GM18505 (cell line): Measurements from ENCODE around the gene LCTL.
A peak's percentile ranks its signal among the peaks of the same experiment; 100 is the strongest.
"Not testable (repeated sequence)": the region's sequence is repeated elsewhere in the genome, so short reads cannot be mapped to it uniquely, and the experiment has no call there.

Experiments
- ATAC-seq: cut with Tn5 transposase; IDR thresholded peaks from one replicate; pipeline ENCODE4 v1.9.1; 2021; ENCODE audit not compliant: unreplicated experiment
- POLR2A ChIP-seq: IDR thresholded peaks from 4 replicates; pipeline ENCODE4 v1.6.1; 2011; ENCODE audit warnings: borderline replicate concordance; ENCODE audit not compliant: insufficient read depth, insufficient read length; ENCODE audit errors: extremely low read depth

LCTL gene

DNA sequence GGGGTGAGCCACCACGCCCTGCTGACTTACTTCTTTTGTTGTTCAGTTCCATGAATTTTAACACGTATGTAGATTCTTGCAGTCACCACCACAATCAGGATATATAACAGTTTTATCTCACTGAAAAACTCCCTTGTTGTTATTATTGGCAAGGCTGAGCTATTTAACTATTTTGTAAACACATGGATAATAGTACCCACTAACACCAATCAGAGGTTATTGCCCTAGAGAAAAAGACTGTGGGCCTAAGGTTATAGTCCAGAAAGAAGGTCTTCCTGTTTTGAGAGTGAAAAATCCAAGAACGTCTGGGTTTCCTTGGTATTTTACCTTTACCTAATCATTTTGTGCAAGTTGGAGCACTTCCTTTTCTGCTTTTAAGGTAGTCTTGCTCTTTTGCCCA lies 51.2 kb downstream of the LCTL start:
- ATAC-seq = no peak
- TF ChIP-seq POLR2A = no peak

DNA sequence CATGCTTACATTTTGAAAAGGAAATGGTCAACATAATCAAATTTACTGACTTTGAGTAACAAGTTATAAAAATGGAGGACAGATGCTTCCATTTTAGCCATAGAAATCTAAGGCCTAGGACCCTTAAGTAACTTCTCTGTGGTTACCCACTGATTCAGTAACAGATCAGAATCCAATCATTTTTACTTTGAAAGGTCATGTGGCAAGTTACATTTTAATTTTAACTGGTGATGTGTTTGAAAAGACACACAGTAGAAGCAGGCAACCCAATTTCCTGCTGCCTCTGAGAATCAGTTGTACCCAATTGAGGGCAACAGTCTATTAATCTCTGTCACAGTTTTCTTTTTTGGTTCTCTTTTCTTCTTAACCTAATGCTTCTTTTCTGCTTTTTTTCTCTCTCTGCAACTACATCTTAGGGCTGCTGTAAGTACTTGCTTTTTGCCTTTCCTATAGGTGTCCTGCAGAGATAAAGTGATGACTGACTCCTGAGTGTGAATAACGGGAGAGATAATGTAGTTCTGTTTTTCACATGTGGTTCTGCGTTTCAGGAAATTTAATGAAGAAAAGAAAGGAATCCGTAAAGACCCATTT lies 57.4 kb downstream of the LCTL start:
- no peak for ATAC-seq
- no peak for TF ChIP-seq POLR2A

- no peak for ATAC-seq
- no peak for TF ChIP-seq POLR2A
Observed at GRCh38 chr15:66505818-66506217, 60.0 kb downstream of the LCTL start.

DNA sequence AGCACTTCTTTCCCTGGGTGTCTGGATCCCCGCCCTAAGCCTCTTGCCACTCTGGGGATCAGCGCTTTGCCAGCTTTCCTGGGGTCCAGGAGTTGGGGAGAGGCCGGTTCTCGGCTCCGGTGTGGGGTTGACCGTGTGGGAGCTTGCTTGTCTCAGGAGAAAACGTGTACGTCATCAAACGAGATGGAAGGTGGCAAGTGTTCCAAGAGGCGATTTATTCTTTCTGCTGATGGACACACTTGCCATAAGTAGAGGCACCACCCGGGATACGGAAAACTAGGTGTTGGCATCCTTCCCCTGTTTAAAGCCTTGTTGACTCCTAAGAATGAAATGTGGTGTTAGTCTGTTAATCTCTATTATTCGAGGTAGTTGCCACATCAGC lies 60.4 kb downstream of the LCTL start:
- no peak for TF ChIP-seq POLR2A
- ATAC-seq = peak; percentile 25

GRCh38 chr15:66504563-66505429 lies 61.0 kb downstream of the LCTL start, which contains the start of the genes RPL4 and ZWILCH:
RPL4 (minus strand) TSS chr15:66504855; CDS start chr15:66504790, 65 bp downstream.
ZWILCH (plus strand) TSS chr15:66505326; CDS start chr15:66505339, 13 bp downstream.
- ATAC-seq = peak; percentile 73
- TF ChIP-seq POLR2A = peak; percentile 96

GRCh38 chr15:66503780-66504562 lies 61.8 kb downstream of the LCTL start:
- TF ChIP-seq POLR2A = no peak
- no peak for ATAC-seq

DNA sequence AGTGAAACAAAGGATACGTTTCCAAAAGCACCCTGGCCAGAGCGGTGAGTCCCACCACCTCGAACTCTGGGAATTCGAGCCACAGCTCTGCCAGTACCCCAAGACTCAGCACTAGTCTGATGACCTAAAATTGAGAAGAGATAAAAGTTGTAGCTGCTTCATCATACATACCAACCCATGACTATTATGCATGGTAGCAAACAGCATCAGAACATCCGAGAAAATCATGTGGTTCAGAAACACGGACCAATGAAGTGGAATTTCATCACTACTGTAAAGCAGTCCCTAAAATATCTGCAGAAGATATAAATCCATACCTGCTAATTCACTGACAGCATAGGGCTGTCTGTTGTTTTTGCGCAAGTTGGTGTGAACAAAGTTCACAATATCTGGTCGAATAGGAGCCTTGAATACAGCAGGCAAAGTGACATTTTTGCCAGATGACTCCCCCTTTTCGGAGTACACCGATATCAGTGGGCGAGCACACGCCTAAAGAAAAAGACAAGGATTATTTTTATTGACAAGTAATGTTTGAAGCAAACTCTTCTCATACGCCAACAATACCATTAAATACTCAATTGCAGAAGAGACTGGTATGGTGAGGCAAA lies 62.7 kb downstream of the LCTL start:
- ATAC-seq = not testable (repeated sequence)

GRCh38 chr15:66502491-66502890 lies 63.3 kb downstream of the LCTL start:
- no peak for ATAC-seq
- peak; percentile 7 for TF ChIP-seq POLR2A

DNA sequence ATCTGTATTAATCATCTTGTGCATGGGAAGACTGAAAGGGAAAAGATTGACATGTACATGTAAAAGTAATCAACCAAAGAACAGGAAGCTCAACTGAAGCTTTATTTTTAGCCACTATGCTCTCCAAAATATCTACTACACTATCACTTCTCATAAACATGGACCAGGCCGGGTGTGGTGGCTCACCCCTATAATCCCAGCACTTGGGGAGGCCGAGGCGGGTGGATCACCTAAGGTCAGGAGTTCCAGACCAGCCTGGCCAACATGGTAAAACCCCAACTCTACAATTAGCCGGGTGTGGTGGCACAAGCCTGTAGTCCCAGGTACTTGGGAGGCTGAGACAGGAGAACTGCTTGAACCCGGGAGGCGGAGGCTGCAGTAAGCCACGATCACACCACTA lies 65.5 kb downstream of the LCTL start:
- ATAC-seq = not testable (repeated sequence)

- ATAC-seq = no peak
Observed at GRCh38 chr15:66498501-66499386, 67.1 kb downstream of the LCTL start.

More at GRCh38 chr15:66498501-66499386, 67.1 kb downstream of the LCTL start:
- no peak for TF ChIP-seq POLR2A
